Osteoblast (primary cell): ENCODE data around the gene RAC2. TPM values are rescaled to one million over a fixed set of nuclear protein-coding genes. Genes with fewer than 3 reads are reported as not detected.

ENCODE experiments used
- DNase-seq: peaks from one replicate; pipeline ENCODE4 v3.0.0; 2011; ENCODE audit warnings: low spot score, mixed read lengths; ENCODE audit not compliant: insufficient read length; ENCODE audit errors: missing footprints
- H2AFZ ChIP-seq: 2 replicates; pipeline ENCODE4 v1.6.0; 2011; ENCODE audit warnings: mild to moderate bottlenecking, low read length
- H3K27ac ChIP-seq: 2 replicates; pipeline ENCODE4 v1.5.1; 2011; ENCODE audit warnings: mild to moderate bottlenecking, low read depth, low read length, moderate library complexity
- H3K27me3 ChIP-seq: 2 replicates; pipeline ENCODE4 v1.6.0; 2012; ENCODE audit warnings: mild to moderate bottlenecking, control low read depth, inconsistent platforms, low read length, moderate library complexity; ENCODE audit not compliant: insufficient read depth
- H3K36me3 ChIP-seq: 2 replicates; pipeline ENCODE4 v1.5.1; 2011; ENCODE audit warnings: mild to moderate bottlenecking, low read length, control low read depth, moderate library complexity; ENCODE audit not compliant: insufficient read depth
- H3K4me1 ChIP-seq: 2 replicates; pipeline ENCODE4 v1.5.1; 2011; ENCODE audit warnings: mild to moderate bottlenecking, low read length, control low read depth, moderate library complexity; ENCODE audit not compliant: insufficient read depth
- H3K4me2 ChIP-seq: 2 replicates; pipeline ENCODE4 v1.6.0; 2011; ENCODE audit warnings: mild to moderate bottlenecking, low read length; ENCODE audit not compliant: insufficient read depth
- H3K4me3 ChIP-seq: fragments of 200-600 bp; sonication (generic); 3 replicates; pipeline ENCODE4 v1.5.1; 2012; ENCODE audit warnings: mild to moderate bottlenecking, low read length, inconsistent platforms; ENCODE audit not compliant: insufficient read depth
- H3K79me2 ChIP-seq: 2 replicates; pipeline ENCODE4 v1.6.0; 2012; ENCODE audit warnings: mild to moderate bottlenecking, low read length, control low read depth, inconsistent platforms; ENCODE audit not compliant: insufficient read depth
- H3K9me3 ChIP-seq: 2 replicates; pipeline ENCODE4 v1.5.1; 2011; ENCODE audit warnings: low read depth, low read length, control low read depth
- H4K20me1 ChIP-seq: 2 replicates; pipeline ENCODE4 v1.6.0; 2012; ENCODE audit warnings: mild to moderate bottlenecking, low read length, control low read depth; ENCODE audit not compliant: insufficient read depth
- CTCF ChIP-seq: IDR thresholded peaks from 2 replicates; pipeline ENCODE4 v1.5.1; 2011; ENCODE audit warnings: mild to moderate bottlenecking, low read depth, low read length, moderate library complexity; ENCODE audit errors: extremely low read depth
- total RNA-seq: library from RNA; depleted of rRNA; stranded (reverse); fragments of >200 nt; gene quantifications from 2 replicates; pipeline ENCODE4 v1.2.3, GENCODE V29; 2012

RAC2 gene
- total RNA-seq, 1 donor: 14.5 TPM

GRCh38 chr22:37290737-37291136, 46.7 kb upstream of the RAC2 start:
- Histone ChIP-seq H3K4me2 (no peak overlapping the region), H3K9me3 (no peaks in the 10 kb centered on the region), H3K4me1 (no peaks in the 10 kb centered on the region), H3K27me3 (peaks cover 6% of the 10 kb centered on the region), H3K27ac (no peak overlapping the region), H3K79me2 (no peaks in the 10 kb centered on the region), H3K36me3 (no peaks in the 10 kb centered on the region), H2AFZ (no peak overlapping the region), H3K4me3 (no peak overlapping the region), H4K20me1 (no peaks in the 10 kb centered on the region)
- no peak for TF ChIP-seq CTCF
- DNase-seq: peak; percentile 97

- H3K9me3 ChIP-seq: no peaks in the 10 kb centered on the region
- peaks cover 6% of the 10 kb centered on the region for H3K27me3 ChIP-seq
- no peaks in the 10 kb centered on the region for H3K4me1 ChIP-seq
- H3K27ac ChIP-seq: no peak overlapping the region
- H3K36me3 ChIP-seq: no peaks in the 10 kb centered on the region
- H3K79me2 ChIP-seq: no peaks in the 10 kb centered on the region
- no peak overlapping the region for H3K4me3 ChIP-seq
- H2AFZ ChIP-seq: no peak overlapping the region
- TF ChIP-seq CTCF: no peak
- no peak overlapping the region for H3K4me2 ChIP-seq
- peak; percentile 85 for DNase-seq
- no peaks in the 10 kb centered on the region for H4K20me1 ChIP-seq
These were observed 45.2 kb upstream of the RAC2 start for GRCh38 chr22:37289156-37289735.

- H3K4me2 ChIP-seq: no peak overlapping the region
- peak; percentile 62 for DNase-seq
- no peaks in the 10 kb centered on the region for H3K4me1 ChIP-seq
- no peak overlapping the region for H3K4me3 ChIP-seq
- H3K27me3 ChIP-seq: peaks cover 6% of the 10 kb centered on the region
- H3K27ac ChIP-seq: no peak overlapping the region
- no peaks in the 10 kb centered on the region for H4K20me1 ChIP-seq
- no peak for TF ChIP-seq CTCF
- no peak overlapping the region for H2AFZ ChIP-seq
- H3K36me3 ChIP-seq: no peaks in the 10 kb centered on the region
- no peaks in the 10 kb centered on the region for H3K9me3 ChIP-seq
- H3K79me2 ChIP-seq: no peaks in the 10 kb centered on the region
These were observed 44.5 kb upstream of the RAC2 start for GRCh38 chr22:37288521-37288920.

GRCh38 chr22:37287550-37287951, 43.5 kb upstream of the RAC2 start:
- H3K4me1 ChIP-seq: no peaks in the 10 kb centered on the region
- DNase-seq: peak; percentile 35
- no peaks in the 10 kb centered on the region for H3K9me3 ChIP-seq
- H3K4me3 ChIP-seq: no peak overlapping the region
- no peak overlapping the region for H3K4me2 ChIP-seq
- no peak overlapping the region for H3K27ac ChIP-seq
- no peak overlapping the region for H2AFZ ChIP-seq
- TF ChIP-seq CTCF: no peak
- H3K36me3 ChIP-seq: no peaks in the 10 kb centered on the region
- H4K20me1 ChIP-seq: no peaks in the 10 kb centered on the region
- peaks cover 6% of the 10 kb centered on the region for H3K27me3 ChIP-seq
- no peaks in the 10 kb centered on the region for H3K79me2 ChIP-seq
